K562 (cell line): ENCODE measurements around the gene CCT8L2. TPM values are rescaled to one million over a fixed set of nuclear protein-coding genes. Genes with fewer than 3 reads are reported as not detected.
"Not testable (repeated sequence)": the region's sequence is repeated elsewhere in the genome, so short reads cannot be mapped to it uniquely, and the experiment has no call there.

ENCODE experiments used
- ATF1 ChIP-seq, 2 experiments: fragments of 450-650 bp in 1 of 2; IDR thresholded peaks; 2 replicates each; pipeline ENCODE4 v1.6.1; 2016; ENCODE audit warnings: missing compliant biosample characterization in 1 of 2, missing genetic modification characterization in 1 of 2
- CTBP1 ChIP-seq: fragments of 450-650 bp; IDR thresholded peaks from 2 replicates; pipeline ENCODE4 v1.6.1; 2016; ENCODE audit warnings: borderline replicate concordance
- CXXC5 ChIP-seq: fragments of 250-450 bp; sonication (Bioruptor Pico); IDR thresholded peaks from 2 replicates; pipeline ENCODE4 v1.8.0; 2022; ENCODE audit warnings: inconsistent platforms, mild to moderate bottlenecking, moderate library complexity
- HDGF ChIP-seq: fragments of 450-650 bp; IDR thresholded peaks from 2 replicates; pipeline ENCODE4 v1.6.1; 2016
- HLTF ChIP-seq: fragments of 450-650 bp; IDR thresholded peaks from 2 replicates; pipeline ENCODE4 v1.6.1; 2016
- LARP7 ChIP-seq: fragments of 450-650 bp; IDR thresholded peaks from 2 replicates; pipeline ENCODE4 v1.6.1; 2016
- MAZ ChIP-seq, 2 experiments: fragments of 450-650 bp in 1 of 2; sonication (generic) in 1 of 2; formaldehyde crosslinking; IDR thresholded peaks in 1 of 2; conservative IDR thresholded peaks in 1 of 2; 2 replicates each; pipeline versions ENCODE4 v1.4.0 to v1.5.0; 2020; ENCODE audit warnings: mild to moderate bottlenecking in 1 of 2, missing genetic modification reagents in 1 of 2
- PML ChIP-seq: IDR thresholded peaks from 2 replicates; pipeline ENCODE4 v1.6.1; 2012; ENCODE audit warnings: low read length, inconsistent platforms
- POLR2H ChIP-seq: IDR thresholded peaks from 2 replicates; pipeline ENCODE4 v1.6.1; 2016; ENCODE audit warnings: missing genetic modification characterization, low read depth, mild to moderate bottlenecking, control low read depth, missing compliant biosample characterization, moderate library complexity
- RBFOX2 ChIP-seq: fragments of 200-400 bp; formaldehyde crosslinking; IDR thresholded peaks from 2 replicates; pipeline ENCODE4 v1.6.1; 2017; ENCODE audit warnings: low read depth, mild to moderate bottlenecking, low read length, moderate library complexity
- SMARCA5 ChIP-seq: fragments of 450-650 bp; IDR thresholded peaks from 2 replicates; pipeline ENCODE4 v1.6.1; 2016
- TOE1 ChIP-seq, 2 experiments: fragments of 450-650 bp in 1 of 2; sonication (generic) in 1 of 2; formaldehyde crosslinking in 1 of 2; IDR thresholded peaks; 2 replicates each; pipeline versions ENCODE4 v1.7.1 to v1.8.0; 2016 to 2022; ENCODE audit warnings: borderline replicate concordance in 2 of 2, mild to moderate bottlenecking in 2 of 2, antibody characterized with exemption in 1 of 2, inconsistent platforms in 1 of 2, low read depth in 1 of 2, missing genetic modification reagents in 1 of 2, moderate library complexity in 1 of 2
- ZEB2 ChIP-seq: fragments of 450-650 bp; IDR thresholded peaks from 2 replicates; pipeline ENCODE4 v1.6.1; 2016
- ZNF316 ChIP-seq: fragments of 450-650 bp; IDR thresholded peaks from 2 replicates; pipeline ENCODE4 v1.6.1; 2016
- ZNF589 ChIP-seq: fragments of 200-800 bp; sonication (Bioruptor generic); IDR thresholded peaks from 2 replicates; pipeline ENCODE4 v1.6.1; 2016; ENCODE audit warnings: low read depth, missing genetic modification characterization, missing compliant biosample characterization
- polyA plus RNA-seq, 8 experiments: library from polyadenylated mRNA; depleted of rRNA in 4 of 8; stranded (reverse) in 5 of 8; unstranded in 3 of 8; fragments of >200 nt; fragmentation: Nextera tagmentation in 2 of 8; fragmentation: Illumina TruSeq in 1 of 8; extraction: Ambion mirVana in 2 of 8; extraction: Trizol in 1 of 8; gene quantifications; 2 replicates each; pipeline versions ENCODE4 v1.2.1 to v1.2.3, GENCODE V29; 2011 to 2014; ENCODE audit warnings: inconsistent platforms in 1 of 8, missing spikeins in 1 of 8
- total RNA-seq, 7 experiments: library from RNA; depleted of rRNA in 6 of 7; stranded (reverse); fragments of >200 nt in 6 of 7; fragmentation: Illumina TruSeq in 2 of 7; extraction: Trizol in 2 of 7; gene quantifications; 2 replicates each; pipeline versions ENCODE4 v1.2.1 to v1.2.3, GENCODE V29; 2011 to 2021; ENCODE audit warnings: low replicate concordance in 1 of 7
- TF ChIP-seq, protein P1 (sequence below), 2 experiments: fragments of 450-650 bp; IDR thresholded peaks; 2 replicates each; pipeline ENCODE4 v1.6.1; 2016

Gene CCT8L2
- total and polyA plus RNA-seq, 9 of the 15 experiments (the other 6 are each of a cell fraction or from before 2014, with no cell fraction given) = 0.13 TPM; not detected in 8

DNA sequence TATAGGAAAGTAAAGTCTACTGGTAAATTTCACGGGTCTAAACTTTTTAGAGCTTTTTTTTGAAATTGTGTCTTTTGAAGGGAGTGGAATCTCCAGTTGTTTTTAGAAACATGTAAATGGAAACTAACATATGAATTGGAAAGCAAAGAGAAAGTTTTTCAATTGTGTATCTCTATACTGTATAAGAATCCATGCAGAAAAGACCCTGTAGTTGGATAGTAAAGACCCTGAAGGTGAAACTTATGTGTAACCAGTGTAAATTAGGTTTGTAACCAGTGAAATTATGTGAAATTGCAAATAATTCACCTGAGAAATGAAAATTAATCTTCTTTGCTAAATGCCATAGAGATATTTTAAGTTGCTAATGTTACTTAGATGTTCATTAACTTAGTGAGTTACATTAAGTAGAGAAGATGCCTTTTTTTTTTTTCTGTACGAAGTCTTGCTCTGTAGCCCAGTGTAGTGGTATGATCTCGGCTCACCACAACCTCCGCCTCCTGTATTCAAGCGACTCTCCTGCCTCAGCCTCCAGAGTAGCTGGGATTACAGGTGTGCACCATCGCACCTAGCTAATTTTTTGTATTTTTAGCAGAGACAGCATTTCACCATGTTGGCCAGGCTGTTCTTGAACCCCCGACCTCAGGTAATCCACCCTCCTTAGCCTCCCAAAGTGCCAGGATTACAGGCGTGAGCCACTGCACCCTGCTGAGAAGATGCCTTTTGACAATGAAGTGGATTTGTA is 11.8 kb upstream of the CCT8L2 start (continued):
- not testable (repeated sequence) for TF ChIP-seq ATF1 (CRISPR knock-in tag; IDR thresholded peaks at IDR 0.05); TOE1 (CRISPR knock-in tag; IDR thresholded peaks at IDR 0.05; ENCODE audit: borderline replicate concordance, low read depth)
- TF ChIP-seq ATF1 (tag; IDR thresholded peaks at IDR 0.05) = 0 out of 2 replicates have a peak, but pooled peaks have one; percentile 11
- TF ChIP-seq ZEB2 = peak; percentile 68
- peak; percentile 93; the same call in 1 of the 2 replicates for TF ChIP-seq HDGF
- peak; percentile 84; the same call in 1 of the 2 replicates for TF ChIP-seq LARP7
- 0 out of 2 replicates have a peak, but pooled peaks have one; percentile 17 for TF ChIP-seq ZNF589
- TF ChIP-seq CTBP1 = 0 out of 2 replicates have a peak, but pooled peaks have one; percentile 26
- TF ChIP-seq MAZ (CRISPR knock-in tag; conservative IDR thresholded peaks at IDR 0.05 in 1 of 2, IDR thresholded peaks at IDR 0.05 in 1 of 2) = peak in 1 of 2 experiments; percentile 10; a peak in 1 of 4 replicates
- peak; percentile 73; the same call in 1 of the 2 replicates for TF ChIP-seq SMARCA5
- peak; percentile 57; the same call in 1 of the 2 replicates for TF ChIP-seq RBFOX2
- peak; percentile 12; the same call in 1 of the 2 replicates for TF ChIP-seq CXXC5 (CRISPR knock-in tag)
- 0 out of 2 replicates have a peak, but pooled peaks have one; percentile 43 for TF ChIP-seq POLR2H (tag)
- TF ChIP-seq PML = 0 out of 2 replicates have a peak, but pooled peaks have one; percentile 14
- TF ChIP-seq, protein P1, sequence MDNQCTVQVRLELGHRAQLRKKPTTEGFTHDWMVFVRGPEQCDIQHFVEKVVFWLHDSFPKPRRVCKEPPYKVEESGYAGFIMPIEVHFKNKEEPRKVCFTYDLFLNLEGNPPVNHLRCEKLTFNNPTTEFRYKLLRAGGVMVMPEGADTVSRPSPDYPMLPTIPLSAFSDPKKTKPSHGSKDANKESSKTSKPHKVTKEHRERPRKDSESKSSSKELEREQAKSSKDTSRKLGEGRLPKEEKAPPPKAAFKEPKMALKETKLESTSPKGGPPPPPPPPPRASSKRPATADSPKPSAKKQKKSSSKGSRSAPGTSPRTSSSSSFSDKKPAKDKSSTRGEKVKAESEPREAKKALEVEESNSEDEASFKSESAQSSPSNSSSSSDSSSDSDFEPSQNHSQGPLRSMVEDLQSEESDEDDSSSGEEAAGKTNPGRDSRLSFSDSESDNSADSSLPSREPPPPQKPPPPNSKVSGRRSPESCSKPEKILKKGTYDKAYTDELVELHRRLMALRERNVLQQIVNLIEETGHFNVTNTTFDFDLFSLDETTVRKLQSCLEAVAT (IDR thresholded peaks at IDR 0.05) = peak; percentile 61 to 72; a peak in 2 of 4 replicates
- 0 out of 2 replicates have a peak, but pooled peaks have one; percentile 8 for TF ChIP-seq TOE1 (IDR thresholded peaks at IDR 0.05; ENCODE audit: borderline replicate concordance)
- TF ChIP-seq ZNF316 = peak; percentile 71
- peak; percentile 43; the same call in 1 of the 2 replicates for TF ChIP-seq HLTF
